HG02642 (cell line): Measurements from ENCODE around the gene RAPGEF2.
"Not testable (repeated sequence)": the region's sequence is repeated elsewhere in the genome, so short reads cannot be mapped to it uniquely, and the experiment has no call there.

ENCODE experiments used
- ATAC-seq: cut with Tn5 transposase; IDR thresholded peaks from one replicate; pipeline ENCODE4 v1.9.1; 2021; ENCODE audit warnings: mild to moderate bottlenecking; ENCODE audit not compliant: unreplicated experiment, poor library complexity

The RAPGEF2 gene

DNA sequence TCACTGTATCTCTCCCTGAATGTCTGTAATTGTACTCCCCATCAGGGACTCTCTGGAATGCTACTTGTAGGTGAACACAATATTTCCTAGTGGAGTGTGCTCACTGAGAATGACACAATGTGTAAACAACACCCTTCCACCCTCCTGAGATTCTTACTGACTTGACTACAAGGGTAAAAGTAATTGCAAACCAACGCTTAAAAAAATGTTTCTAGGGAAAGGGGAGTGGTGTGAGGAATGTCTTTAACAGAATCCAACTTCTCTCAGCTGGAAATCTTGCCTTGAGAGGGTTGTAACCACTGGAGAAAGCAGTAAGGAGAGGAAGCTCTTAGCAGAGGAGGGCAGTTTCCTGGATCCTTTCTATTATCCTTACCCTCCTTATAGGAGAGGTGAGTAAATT lies 5.1 kb upstream of the RAPGEF2 start:
- ATAC-seq, result no peak

- ATAC-seq, result no peak
These were observed 4.3 kb upstream of the RAPGEF2 start for GRCh38 chr4:159098482-159099127.

DNA sequence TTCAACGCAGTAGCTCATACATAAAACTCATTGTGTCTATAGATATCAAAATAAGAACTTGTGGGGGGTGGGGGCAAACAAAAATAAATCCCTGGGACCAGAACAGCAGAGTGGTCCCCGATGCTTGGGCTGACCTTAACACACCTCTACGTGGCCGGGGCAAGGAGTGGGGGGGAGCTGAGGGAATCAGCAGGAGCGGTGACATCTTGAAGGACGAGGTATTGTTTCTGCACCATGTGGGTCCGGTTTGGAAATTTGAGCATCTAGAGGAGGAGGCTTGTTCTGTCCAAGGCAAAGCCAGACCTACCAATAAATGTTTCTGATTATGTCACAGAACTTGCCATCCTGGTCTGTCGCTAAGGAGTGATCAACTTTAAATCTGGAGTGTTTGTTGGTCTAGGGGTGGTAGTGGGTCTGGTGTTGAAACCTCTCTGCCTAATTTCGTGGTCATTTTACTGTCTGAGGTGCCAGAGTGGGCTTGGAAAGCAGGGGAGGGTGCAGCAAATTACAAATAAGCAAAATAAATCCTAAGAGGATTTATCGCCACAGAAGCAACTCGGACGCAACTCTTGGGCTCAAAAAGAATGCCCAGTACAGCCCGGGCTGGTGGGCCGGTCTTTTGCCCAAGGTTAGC lies 774 bp upstream of the RAPGEF2 start:
- ATAC-seq, result no peak

GRCh38 chr4:159103384-159103990 lies 608 bp downstream of the RAPGEF2 start:
- ATAC-seq, result peak; percentile 34

DNA sequence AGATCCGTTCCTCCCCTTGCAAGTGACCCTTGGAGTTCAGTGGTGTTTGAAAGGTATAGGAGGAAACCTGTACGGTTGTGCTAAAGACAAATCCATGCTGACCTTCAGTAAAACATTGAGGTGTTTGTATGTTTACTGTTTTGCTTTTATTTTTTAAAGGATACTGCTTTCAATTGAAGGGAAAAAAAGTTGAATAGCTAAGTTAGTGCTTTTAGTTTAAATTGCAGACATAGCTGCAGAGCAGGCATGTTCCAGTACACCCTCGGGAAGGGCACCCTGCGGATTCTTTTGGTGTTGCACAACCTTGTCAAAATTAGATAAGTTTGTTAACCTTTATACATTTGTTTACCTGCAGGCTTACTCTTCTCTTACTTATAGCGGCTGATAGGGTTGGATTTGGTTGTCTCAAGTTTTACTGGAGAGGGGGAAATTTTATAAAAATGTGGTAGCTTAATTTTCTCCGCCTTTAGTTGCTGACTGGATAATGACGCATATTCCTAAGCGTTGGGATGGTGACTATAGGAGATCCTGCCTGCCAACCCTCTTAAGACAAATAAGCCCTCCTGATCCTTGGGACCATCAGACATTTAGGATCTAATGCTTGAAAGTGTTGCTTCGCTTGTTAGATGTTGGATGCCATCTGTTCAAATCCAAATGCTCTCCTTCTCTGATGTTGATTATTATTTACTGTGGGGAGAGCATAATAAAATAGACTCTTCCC lies 2.0 kb downstream of the RAPGEF2 start:
- ATAC-seq, result no peak

GRCh38 chr4:159105761-159106243 lies 2.9 kb downstream of the RAPGEF2 start:
- no peak for ATAC-seq

DNA sequence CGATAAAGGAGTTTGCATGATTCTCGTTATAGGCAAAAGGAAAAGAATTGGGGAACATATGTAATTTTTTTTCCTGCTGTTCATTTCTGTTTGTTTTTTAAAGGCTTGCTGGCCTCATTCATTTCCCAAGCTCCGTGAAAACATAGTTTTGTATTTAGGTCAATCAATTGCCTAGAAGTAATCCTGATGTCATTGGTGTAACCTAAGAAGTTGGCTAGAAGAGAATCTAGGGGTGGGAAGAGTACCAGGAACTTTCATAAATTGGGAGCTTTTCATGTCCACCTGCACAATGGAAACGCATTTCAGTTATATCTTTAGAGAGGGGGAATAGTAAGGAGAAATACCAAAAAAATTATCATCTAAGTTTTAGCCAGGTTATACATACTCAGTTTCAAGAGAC lies 3.8 kb downstream of the RAPGEF2 start:
- ATAC-seq, result no peak

DNA sequence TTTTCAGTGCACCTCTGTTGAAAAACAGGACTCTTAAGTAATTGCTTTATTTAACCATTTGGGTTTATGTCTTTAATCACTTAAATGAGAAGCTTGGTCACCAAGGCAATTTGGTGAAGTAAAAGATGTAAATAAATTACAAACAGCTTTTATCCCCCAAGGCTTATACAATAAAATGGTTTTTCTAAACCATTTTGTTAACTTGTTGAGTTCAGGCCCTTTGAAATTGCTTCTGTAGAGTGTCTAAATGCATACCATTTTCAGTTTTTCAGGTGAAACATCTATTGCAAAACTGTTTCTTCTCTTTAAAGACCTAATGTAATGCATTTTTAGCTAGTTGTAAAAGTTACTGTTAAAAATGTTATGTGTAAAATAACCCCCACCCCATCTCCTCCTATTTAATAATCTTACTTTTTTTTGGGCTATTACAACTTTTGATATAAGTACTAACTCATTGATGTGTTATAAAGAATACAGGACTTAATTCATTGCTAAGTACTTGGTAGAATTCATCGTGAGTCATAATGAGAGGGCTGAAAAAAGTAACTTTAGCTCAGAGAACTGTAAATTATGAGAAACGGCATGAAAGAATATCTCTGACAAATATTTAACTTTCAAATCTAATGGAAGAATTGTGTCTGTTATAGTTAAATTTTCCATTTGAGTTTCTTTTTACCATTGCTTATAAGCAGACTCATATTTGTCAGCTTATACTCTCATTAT lies 4.5 kb downstream of the RAPGEF2 start:
- no peak for ATAC-seq

DNA sequence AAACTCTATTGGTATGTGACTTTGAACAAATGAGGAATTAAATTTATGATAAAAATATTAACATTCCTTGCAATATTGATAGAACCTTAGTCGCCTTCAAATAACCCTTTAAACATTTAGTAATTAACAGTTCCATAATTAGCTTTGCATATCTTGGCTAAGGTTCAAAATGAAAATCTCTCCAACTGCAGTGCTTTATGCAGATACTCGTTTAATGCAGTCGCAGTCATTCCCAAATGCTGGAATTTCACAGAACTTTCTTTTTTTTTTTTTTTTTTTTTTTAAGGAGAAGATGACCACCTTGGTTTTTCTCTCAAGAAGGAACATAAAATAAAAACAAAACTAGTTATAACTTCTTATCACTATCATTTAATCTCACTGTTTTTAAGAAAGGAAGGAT lies 5.2 kb downstream of the RAPGEF2 start:
- no peak for ATAC-seq

DNA sequence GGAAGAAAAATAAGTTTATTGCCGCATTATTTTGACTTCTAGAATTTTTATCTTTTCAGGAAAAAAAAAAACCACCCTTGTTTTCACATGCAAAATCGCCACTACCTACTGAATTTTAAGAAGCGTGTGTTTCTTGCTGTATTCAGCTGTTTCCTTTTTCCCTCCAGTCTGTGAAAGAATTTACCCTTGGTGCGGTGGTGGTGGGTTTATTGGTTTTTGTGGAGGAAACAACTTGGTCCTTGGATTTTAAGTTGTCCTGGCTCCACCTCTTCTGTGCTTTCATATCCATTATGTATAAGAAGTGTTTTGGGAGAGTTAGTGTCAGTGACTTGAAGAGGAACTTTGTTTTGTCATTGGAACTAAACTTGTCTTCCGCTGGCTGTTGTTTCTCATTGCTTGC lies 8.1 kb downstream of the RAPGEF2 start:
- no peak for ATAC-seq

- ATAC-seq, result no peak
These were observed 8.5 kb downstream of the RAPGEF2 start for GRCh38 chr4:159111416-159111815.

DNA sequence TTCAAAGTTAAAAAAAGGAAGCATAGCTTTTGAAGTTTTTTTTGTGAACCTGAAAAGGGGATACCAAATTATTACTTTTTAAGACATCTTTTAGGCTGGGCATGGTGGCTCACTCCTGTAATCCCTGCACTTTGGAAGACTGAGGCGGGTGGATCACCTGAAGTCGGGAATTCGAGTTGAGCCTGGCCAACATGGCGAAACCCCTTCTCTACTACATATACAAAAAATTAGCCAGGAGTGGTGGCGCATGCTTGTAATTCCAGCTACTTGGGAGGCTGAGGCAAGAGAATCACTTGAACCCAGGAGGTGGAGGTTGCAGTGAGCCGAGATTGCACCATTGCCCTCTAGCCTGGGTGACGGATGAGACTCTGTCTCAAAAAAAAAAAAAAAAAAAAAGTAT lies 10.5 kb downstream of the RAPGEF2 start:
- ATAC-seq, result not testable (repeated sequence)

- ATAC-seq, result not testable (repeated sequence)
These were observed 13.2 kb downstream of the RAPGEF2 start for GRCh38 chr4:159116098-159116497.

- ATAC-seq, result not testable (repeated sequence)
These were observed 13.8 kb downstream of the RAPGEF2 start for GRCh38 chr4:159116693-159117092.

DNA sequence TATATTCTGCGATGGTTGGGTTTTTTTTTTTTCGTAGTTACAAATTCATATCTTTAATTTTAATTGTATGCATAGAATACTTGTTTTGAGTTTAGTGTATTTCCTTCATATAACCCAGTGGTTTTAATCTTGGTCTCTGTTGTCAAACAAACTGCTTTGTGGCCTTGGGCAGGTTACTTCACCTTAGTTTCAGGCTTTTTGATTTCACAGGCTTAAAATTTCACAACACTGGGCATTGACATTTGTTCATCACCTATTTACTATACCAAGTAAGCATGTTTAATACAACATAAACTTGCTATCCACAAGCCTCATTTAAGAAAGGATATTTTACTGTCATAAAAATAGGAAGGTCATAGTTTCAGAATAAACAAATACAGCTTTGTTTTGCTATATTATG lies 14.7 kb downstream of the RAPGEF2 start:
- ATAC-seq, result no peak

- ATAC-seq, result no peak
These were observed 15.1 kb downstream of the RAPGEF2 start for GRCh38 chr4:159117968-159118367.

DNA sequence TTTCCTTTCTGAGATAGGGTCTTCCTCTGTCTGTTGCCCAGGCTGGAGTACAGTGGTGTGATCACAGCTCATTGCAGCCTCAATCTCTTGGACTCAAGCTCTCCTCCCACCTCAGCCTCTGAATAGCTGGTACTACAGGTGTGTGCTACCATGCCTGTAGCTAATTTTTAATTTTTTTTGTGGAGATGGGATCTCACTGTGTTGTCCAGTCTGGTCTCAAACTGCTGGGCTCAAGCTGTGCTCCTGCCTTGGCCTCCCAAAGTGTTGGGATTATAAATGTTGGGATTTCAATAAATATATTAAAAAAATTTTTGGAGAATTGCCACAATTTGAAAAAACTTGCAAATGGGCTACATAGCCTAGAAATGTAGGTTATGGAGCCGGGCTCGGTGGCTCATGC lies 18.5 kb downstream of the RAPGEF2 start:
- no peak for ATAC-seq

GRCh38 chr4:159126716-159127115 lies 23.8 kb downstream of the RAPGEF2 start:
- no peak for ATAC-seq

GRCh38 chr4:159127745-159128518 lies 25.1 kb downstream of the RAPGEF2 start:
- no peak for ATAC-seq
